Measurements from ENCODE around the gene ZSWIM4.

The ZSWIM4 gene

DNA sequence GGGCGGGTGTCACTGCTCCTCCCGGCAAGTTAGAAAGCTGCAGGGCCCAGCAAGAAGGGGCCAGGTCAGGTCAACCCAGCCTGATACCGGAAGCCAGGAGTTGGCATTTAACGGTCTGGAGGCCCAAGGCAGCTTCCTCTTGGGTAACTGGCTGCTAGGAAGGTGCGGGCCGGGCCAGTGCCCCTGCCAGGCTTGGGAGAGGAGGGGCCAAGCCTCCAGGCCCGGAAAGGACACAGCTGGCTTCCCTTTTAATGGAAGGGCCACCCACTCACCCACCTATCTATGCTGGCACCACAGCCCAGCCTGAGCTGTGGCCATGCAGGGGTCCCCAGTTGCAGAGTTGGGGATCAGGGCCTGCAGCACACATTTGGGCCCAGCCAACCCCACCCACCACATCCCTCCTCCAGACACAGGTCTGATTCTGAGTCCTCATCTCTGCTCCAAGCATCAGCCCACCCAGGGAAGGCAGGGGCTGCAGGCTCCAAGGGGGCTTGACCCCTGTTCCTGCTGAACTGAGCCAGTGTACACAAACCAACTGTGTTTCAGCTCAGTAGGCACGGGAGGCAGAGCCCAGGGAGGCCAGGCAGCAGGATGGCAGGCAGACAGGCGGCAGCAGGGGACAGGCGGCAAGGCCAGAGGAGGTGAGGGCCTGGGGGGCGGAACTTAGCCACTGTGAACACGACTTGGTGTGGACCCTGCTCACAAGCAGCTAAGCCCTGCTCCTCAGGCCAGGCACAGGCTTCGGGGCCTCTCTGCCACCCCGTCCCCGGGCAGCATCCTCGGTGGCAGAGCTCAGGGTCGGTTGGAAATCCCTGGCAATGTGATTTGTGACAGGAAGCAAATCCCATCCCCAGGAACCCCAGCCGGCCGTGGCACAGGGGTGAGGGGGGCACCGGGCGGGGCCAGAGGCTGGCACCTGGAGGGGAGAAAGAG, 40.8 kb downstream of the ZSWIM4 start:
- DNase-seq: no peak

DNA sequence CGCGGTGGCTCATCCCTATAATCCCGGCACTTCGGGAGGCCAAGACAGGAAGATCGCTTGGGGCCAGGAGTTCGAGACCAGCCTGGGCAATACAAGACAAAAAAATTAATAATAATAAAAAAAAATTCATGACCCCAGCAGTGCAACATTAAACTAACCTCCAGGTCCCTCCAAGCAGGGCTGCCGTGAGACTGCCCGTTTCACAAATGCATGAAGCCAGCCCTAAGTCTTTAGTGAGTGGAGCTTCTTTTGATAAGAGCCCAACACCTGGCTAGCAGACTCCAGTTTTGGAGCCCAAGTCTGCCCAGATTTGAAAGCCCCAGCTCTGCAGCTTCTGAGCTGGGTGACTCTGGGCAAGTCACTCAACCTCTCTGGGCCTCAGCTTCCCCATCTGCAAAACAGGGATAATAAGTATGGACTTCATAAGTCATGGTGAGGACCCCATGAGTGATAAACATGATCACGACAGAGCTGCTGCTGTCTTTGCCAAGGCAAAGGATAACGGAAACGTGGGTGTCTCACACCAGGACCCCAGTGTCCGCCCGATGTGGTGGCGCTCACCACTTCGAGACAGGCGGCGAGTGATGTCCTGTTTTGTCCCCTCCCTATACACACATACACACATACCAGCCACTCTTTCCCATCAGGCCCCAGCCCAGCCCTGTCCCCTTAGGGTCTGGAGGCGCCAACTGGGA, 43.3 kb downstream of the ZSWIM4 start:
- no peak for DNase-seq

DNA sequence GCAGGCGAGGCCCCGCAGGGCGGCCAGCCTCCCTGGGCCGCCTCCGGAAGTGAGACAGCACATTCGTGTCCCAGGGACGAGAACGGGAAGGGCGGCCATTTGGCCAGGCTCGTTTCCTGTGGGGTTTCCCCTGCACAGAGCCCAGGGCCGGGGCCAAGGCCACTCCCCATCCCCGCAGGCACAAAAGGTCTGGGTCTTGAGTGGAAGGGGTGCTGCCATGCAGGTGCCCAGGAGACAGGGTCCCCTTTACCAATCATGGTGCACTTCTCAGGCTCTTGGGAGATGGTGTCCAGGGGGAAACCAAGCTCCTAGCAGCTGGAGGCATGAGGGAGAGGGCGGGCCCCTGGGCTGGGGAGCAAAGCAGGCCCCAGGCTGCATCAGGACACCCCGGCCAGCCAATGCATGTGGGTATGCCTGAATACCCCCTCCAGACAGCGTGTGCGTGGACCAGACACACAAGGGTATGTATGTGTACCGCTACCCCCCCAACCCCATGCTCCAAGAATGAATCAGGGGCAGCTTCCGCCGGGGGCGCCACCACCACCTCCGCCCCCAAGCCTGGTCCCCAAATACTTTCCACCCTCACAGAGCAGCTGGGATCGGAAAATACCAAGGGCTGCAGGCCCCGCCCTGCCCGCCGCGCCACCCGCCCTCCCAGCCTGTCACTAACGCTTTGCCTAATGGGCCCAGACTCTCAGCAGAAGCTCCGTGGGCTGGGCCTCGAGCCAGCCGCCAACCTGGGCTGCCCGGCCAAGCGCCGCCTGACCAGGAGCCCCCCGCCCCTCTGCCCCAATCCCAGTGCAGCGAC, 44.1 kb downstream of the ZSWIM4 start:
- DNase-seq: peak; percentile 82

DNA sequence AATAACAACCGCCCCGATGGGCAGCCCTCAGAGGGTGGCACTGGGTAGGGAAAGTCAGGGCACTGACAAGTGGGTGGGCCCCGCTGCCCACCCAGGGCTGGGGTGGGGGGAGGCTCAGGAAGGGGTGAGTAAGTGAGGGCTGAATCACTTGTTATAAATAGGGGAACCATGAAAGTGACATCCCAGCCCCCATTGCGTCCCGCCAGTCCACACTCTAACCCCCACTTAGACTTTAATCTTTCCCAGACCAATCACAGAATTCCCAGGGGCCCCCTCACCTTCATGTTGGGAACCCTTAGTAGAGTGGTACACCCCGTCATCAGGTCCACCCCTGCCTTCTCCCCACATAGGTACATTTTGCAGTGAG, 44.7 kb downstream of the ZSWIM4 start:
- DNase-seq: no peak

GRCh38 chr19:13840305-13841085, 45.3 kb downstream of the ZSWIM4 start:
- DNase-seq: no peak

DNA sequence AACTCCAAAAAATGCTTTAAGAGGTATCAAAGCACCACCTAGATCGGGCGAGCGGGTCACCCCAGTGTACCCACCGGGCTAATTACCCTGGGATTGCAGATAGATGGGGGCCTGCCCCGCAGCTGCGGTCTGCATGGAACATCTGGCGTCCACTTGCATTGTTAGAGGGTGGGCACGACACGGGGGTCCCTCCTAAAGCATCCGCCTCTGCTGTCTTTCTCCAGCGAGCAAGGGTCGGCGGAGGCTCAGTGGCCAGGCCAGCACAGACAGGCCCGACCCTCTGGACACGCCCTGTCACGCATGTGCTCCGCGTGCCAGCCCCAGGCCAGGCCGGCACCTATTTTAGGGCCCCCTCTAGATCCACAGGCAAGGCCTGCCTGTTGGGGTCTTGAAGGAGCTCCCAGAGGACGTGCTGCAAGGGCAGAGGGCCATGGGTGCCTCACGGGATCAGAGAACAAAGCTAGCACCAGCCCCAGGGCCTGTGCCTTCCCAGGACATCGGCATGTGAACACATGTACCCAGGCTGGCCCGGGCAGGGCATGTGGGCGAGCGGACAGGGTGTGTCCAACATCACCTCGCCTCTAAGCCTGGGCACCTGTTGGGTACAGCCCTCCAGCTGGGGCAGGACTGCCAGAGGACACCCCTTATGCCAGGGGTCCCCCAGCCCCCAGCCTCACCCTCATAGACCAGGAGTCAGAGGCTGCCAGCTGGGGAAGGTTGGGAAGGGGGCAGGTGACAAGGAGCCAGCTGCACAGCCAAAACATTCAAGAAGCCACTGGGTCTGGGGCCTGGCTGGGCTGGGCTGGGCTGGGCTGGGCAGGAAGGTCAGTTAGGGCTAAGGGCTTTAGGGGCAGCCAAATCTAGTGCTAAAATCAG, 46.1 kb downstream of the ZSWIM4 start:
- DNase-seq: no peak

GRCh38 chr19:13841962-13842290, 46.7 kb downstream of the ZSWIM4 start:
- no peak for DNase-seq

DNA sequence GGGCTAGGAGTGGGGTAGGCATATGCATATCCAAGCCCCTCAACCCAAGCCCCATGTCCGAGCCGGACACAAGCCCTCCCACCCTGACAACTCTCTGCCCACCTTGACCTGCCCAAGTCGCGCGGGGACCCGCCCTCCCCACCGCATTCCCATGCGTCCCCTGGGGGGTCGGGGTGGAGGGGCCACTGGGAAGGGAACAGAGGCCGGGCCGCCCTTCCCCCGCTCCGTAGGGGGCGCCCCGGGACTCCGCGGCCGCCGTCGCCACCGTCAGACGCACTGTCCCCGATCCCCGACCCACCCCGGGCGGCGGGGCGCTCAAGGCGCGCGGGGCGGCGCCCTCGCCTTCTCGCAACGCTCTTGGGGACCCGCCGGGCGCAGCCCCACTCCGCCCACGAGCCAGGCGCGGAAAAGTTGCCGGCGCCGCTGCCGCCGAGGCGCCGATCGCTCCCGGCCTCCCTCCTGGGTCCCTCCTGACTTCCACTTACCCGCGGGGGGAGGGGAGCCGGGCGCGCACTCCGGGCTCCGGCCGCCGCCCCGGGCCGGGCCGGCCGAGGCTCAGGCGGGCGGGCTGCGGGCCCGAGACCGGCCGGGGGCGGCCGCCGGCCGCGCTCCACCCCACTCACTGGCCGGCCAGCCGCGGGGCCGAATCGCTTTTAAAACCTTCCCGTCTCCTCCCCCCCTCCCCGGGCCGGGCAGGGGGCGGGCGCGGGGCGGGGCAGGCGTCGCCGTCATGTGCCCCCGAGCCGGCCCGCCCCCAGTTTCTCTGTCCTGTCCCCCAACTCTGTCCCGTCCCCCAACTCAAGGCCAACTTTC, 47.3 kb downstream of the ZSWIM4 start:
- DNase-seq: no peak

DNA sequence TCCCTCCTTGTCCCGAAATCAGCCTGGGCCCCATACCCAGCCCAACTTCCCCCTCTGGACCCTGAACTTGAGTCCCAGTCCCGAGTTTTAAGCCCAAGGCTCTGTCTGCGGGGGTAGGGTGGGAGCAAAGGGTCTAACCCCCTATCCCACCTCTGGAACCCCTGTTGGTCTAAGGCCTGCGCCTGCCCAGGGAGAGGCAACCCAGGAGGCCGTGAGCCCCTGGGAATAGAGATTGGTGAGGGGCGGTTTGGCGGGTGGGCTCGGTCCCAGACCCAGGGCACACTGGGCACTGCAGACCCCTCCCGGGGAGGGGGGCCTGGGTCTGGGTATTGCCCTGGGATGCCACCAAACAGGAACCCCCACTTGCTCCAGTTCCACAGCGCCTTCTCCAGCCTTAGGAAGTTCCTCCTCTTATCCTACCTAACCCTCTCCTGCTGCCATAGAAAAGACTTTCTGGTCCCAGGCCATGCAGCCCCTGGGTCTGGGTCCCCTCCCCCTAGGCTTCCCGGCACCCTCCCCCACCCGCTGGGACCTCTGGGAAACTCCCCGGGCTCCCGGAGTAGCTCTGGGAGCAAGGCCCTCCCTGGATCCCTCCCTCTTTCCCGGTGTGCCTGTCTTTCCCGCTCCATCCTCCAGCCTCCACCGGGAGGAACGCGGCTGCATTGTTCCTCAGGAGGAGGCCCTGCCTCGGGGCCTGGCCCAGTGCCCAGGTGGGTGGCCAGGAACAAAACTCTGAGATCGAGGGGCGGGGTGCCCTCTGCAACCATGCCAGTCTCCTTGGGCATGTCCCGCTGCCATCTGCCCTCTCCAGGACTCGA, 48.1 kb downstream of the ZSWIM4 start:
- peak; percentile 56 for DNase-seq

- DNase-seq: no peak
Measured at GRCh38 chr19:13844130-13844631, 48.9 kb downstream of the ZSWIM4 start.

DNA sequence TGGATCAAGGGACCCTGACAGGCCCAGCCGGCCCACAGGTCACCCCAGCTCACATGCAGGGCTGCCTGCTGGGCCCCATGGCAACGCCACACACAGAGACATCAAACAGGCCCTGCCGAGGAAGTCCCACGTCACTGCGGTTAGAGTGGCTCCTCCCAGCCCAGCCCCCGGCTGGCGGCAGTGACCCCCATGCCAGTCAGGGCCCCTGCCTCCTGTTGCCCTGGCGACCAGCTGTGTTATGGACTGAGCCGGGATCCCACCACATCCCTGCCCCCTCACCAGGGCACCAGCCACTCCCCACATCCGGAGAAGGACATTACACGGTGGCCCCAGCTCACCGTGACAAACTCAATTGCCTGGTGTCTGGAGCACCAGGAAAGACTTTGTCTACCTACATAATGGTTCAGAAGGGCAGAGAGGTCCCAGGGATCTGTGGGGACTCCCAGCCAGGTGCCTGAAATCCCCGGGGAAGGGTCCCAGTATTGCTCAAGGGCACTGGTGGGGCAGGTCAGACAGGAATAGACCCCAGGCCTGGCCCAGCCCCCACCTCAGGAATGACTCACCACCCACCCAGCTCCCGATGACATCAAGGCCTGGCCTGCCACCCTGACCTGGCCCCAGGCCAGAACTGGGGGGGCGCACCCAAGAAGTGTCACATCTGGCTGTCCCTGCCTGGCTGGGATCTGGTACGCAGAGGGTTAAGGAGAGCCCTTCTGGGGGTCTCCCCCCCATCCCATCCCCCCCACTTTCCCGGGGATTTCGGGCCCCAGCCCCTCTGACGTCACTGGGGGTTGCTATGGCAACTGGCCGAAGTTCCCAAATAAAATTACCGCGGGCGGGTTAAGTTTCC, 51.5 kb downstream of the ZSWIM4 start:
- peak; percentile 91 for DNase-seq

DNA sequence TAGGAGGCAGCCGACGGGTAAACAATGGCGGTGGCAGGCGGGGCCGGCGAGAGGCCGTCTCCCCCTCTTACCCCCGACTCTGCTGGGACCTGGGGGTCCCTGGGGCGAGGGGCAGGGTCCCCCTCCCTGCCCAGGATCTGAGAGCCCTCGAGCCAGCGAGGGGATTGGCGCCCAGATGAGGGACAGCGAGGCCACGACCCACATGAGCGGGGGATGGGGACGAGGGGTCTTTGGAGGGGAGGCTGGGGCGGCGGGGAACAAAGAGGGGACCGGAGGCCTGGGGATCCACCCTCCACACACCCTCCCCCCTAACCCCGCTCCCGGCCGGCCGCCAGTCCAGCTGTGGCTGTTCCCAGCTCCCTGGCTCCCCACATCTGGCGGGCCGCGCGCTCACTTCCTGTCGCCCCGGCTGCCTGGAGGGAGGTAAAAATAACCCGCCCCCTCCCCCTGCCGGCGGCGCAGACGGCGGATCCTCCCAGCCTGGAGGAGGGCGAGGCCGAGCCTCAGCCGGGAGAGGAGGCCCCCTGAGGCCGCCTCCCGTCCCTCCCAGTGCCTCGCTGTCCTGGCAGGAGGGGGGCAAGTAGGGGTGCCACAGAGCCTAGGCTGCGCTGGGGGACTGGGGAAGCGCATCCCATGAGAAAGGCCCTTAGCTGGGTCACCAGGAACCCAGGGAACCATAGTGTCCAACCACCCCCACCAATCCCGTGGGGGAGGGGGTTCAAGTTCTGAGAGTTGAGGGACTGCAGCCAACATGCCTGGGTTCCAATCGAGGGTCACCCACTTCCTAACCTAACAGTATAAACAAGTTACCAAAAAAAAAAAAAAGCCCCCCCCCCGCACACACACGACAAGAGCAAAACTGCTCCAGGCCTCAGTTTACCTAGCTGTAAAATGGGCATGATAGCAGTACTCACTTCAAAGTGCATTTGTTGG, 52.4 kb downstream of the ZSWIM4 start:
- DNase-seq: peak; percentile 86

GRCh38 chr19:13848340-13848677, 53.1 kb downstream of the ZSWIM4 start:
- DNase-seq: no peak

GRCh38 chr19:13848798-13849676, 53.8 kb downstream of the ZSWIM4 start:
- no peak for DNase-seq

DNA sequence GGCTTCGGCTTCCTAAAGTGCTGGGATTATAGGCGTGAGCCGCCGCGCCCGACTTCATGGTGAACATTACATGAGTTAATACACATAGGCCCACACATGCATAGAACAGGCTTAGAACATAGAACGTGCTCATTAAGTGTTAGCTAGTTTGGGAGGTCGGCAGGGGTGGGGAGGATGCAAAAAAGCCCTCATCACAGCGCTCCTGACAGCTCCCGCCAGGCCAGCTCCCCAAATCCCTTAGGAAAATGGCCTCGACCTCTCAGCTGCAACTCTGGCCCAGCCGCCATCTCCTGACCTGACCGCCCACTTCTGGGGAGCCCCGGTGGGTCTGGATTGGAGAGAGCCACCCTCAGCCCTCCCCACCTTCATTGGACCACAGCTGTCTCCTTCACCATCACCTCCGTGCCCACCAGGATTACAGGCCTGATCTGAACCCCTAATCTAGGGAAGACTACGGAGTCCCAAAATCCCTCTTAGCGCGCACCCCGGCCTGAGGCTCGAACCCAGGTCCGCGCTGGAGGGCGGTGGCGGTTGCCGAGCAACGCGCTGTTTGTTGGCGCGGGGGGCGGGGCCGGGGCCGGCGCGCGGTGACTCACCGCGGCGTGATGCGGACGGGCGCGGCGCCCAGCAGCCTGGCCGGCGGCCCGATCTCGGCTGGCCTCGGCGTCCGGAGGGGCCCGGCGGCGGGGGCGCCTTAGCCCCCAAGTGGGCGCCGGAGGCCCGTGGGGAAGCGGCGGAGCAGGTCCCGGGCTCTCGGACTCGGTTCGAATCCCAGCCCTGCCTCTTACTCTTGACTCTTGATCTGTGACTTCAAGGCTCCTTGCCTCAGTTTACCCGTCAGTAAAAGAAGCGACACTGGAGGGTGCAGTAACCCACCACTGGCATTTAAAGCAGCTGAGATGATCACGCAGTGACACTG, 55.0 kb downstream of the ZSWIM4 start:
- peak; percentile 36 for DNase-seq
